MM.1S (cell line): Measurements from ENCODE around the gene FAM170B.

Experiments used
- EZH2 ChIP-seq: fragments of 300-600 bp; sonication (generic); optimal IDR thresholded peaks from 2 replicates; pipeline ENCODE3; 2017; ENCODE audit warnings: low read depth, mild to moderate bottlenecking, antibody characterized with exemption, low read length, mixed read lengths
- TF ChIP-seq, protein P1 (sequence below): fragments of 300-600 bp; sonication (generic); IDR thresholded peaks from 2 replicates; pipeline ENCODE4 v1.5.1; 2016; ENCODE audit warnings: antibody characterized with exemption, low read length, mixed read lengths

DNA sequence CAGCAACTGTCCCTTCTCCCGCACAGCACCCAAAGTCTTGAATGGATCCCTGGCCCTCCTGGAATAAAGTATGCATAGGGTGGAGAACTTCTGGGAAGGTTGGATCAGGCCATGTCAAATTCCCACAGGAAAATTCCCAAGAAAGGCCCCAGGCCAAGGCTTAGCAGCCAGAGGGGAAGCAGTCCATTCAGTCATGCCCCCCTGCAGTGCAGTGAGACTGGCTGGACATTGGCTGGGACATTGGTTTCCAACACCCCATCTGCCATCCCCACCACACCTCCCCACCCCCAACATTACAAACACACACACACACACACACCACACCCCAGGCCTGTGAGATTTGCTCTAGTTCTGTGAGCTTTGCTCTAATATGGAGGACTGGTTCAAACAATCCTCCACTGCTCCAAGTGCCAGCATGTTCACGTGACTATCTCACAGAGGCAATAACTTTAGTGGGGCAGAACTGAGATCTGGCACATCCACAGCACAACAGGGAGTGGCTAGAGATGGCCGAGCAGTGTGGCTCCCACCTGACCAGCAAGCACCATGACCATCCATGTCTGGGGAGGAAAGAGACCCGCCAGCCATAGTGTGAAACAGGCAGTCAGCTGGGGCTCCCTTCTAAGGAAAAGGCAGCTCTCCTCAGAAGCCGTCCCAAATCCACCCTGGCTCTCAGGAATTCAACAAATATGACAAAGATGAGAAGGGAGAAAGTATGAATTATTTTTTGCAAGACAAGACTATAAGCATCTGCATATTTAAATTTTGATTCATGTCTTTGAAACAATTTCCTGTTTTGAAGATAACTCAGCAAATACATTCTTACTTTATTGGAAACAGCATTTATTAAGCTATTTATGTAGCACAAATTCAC is 6.7 kb upstream of the FAM170B start:
- TF ChIP-seq, protein P1, sequence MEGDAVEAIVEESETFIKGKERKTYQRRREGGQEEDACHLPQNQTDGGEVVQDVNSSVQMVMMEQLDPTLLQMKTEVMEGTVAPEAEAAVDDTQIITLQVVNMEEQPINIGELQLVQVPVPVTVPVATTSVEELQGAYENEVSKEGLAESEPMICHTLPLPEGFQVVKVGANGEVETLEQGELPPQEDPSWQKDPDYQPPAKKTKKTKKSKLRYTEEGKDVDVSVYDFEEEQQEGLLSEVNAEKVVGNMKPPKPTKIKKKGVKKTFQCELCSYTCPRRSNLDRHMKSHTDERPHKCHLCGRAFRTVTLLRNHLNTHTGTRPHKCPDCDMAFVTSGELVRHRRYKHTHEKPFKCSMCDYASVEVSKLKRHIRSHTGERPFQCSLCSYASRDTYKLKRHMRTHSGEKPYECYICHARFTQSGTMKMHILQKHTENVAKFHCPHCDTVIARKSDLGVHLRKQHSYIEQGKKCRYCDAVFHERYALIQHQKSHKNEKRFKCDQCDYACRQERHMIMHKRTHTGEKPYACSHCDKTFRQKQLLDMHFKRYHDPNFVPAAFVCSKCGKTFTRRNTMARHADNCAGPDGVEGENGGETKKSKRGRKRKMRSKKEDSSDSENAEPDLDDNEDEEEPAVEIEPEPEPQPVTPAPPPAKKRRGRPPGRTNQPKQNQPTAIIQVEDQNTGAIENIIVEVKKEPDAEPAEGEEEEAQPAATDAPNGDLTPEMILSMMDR, result no peak
- TF ChIP-seq EZH2, result no peak
